ENCODE measurements around the gene NAA38.

Gene NAA38

DNA sequence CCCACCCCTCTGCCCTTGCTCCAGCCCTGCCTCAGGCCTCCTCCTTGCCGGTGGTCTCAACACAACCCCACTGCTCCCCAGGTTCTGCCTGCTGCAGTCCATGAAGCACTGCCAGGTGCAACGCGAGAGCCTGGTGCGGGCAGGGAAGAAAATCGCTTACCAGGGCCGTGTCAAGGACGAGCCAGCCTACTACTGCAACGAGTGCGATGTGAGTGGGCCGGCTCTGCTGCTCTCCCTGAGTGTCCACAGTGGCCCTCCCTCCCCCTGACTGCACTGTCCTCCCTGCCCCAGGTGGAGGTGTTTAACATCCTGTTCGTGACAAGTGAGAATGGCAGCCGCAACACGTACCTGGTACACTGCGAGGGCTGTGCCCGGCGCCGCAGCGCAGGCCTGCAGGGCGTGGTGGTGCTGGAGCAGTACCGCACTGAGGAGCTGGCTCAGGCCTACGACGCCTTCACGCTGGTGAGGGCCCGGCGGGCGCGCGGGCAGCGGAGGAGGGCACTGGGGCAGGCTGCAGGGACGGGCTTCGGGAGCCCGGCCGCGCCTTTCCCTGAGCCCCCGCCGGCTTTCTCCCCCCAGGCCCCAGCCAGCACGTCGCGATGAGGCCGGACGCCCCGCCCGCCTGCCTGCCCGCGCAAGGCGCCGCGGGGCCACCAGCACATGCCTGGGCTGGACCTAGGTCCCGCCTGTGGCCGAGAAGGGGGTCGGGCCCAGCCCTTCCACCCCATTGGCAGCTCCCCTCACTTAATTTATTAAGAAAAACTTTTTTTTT, 4.3 kb downstream of the NAA38 start:
- Histone ChIP-seq H3K36me3 (ENCODE audit: control insufficient read depth in 2 of 2, insufficient read depth in 1 of 2, low read length in 2 of 2) (peaks cover 10 to 56% of the 10 kb centered on the region in 2 experiments; a peak in 2 of 3 replicates), H3K4me3 (ENCODE audit: low read depth, low read length) (no peak overlapping the region), H3K4me1 (ENCODE audit: control insufficient read depth, insufficient read depth, low read length) (peaks cover 5% of the 10 kb centered on the region; the same call in 1 of the 2 replicates), H3K27ac (ENCODE audit: extremely low read depth, low read depth, low read length) (no peak overlapping the region), H3K9me3 (ENCODE audit: control insufficient read depth, insufficient read depth, low read depth, low read length) (no peaks in the 10 kb centered on the region)
- no peak for TF ChIP-seq ZBTB8A (tag by site-specific recombination; IDR thresholded peaks at IDR 0.05)
- no peak for TF ChIP-seq ZNF404 (tag by site-specific recombination; IDR thresholded peaks at IDR 0.05)
- TF ChIP-seq GLIS2 (tag by site-specific recombination; IDR thresholded peaks at IDR 0.05), result peak; percentile 52
- CTCF ChIA-PET, result interaction anchor here (0.7 to 2.8 kb wide), 2 partner anchors 28 to 60 kb away, joined by 3 to 17 read pairs; no protein-coding TSS in a partner anchor
- POLR2A ChIA-PET, result interaction anchor here (1.0 kb wide), 1 partner anchor 8 kb away, joined by 7 read pairs; no protein-coding TSS in a partner anchor

DNA sequence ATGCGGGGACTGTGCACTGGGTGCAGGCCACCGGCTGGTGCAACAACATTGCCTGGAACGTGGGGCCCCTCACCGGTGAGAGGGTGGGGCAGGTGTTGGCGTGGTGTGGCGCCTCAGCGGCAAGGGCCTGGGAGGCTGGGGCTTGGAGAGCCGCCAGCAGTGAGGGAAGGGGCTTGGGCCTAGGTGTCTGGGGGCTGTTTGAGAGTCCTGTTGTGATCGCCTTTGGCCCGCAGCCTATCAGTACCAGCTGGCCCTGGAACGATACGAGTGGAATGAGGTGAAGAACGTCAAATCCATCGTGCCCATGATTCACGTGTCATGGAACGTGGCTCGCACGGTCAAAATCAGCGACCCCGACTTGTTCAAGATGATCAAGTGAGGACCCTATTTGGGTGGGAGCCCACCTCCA, 5.1 kb downstream of the NAA38 start:
- no peaks in the 10 kb centered on the region for H3K9me3 ChIP-seq (ENCODE audit: control insufficient read depth, insufficient read depth, low read depth, low read length)
- TF ChIP-seq ZNF133 (tag by site-specific recombination; IDR thresholded peaks at IDR 0.05), result no peak
- no peak for TF ChIP-seq ZNF610 (tag by site-specific recombination; IDR thresholded peaks at IDR 0.05; ENCODE audit: borderline replicate concordance)
- TF ChIP-seq, protein P1, sequence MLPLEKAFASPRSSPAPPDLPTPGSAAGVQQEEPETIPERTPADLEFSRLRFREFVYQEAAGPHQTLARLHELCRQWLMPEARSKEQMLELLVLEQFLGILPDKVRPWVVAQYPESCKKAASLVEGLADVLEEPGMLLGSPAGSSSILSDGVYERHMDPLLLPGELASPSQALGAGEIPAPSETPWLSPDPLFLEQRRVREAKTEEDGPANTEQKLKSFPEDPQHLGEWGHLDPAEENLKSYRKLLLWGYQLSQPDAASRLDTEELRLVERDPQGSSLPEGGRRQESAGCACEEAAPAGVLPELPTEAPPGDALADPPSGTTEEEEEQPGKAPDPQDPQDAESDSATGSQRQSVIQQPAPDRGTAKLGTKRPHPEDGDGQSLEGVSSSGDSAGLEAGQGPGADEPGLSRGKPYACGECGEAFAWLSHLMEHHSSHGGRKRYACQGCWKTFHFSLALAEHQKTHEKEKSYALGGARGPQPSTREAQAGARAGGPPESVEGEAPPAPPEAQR (tag by site-specific recombination; IDR thresholded peaks at IDR 0.05), result no peak
- TF ChIP-seq, protein P2, sequence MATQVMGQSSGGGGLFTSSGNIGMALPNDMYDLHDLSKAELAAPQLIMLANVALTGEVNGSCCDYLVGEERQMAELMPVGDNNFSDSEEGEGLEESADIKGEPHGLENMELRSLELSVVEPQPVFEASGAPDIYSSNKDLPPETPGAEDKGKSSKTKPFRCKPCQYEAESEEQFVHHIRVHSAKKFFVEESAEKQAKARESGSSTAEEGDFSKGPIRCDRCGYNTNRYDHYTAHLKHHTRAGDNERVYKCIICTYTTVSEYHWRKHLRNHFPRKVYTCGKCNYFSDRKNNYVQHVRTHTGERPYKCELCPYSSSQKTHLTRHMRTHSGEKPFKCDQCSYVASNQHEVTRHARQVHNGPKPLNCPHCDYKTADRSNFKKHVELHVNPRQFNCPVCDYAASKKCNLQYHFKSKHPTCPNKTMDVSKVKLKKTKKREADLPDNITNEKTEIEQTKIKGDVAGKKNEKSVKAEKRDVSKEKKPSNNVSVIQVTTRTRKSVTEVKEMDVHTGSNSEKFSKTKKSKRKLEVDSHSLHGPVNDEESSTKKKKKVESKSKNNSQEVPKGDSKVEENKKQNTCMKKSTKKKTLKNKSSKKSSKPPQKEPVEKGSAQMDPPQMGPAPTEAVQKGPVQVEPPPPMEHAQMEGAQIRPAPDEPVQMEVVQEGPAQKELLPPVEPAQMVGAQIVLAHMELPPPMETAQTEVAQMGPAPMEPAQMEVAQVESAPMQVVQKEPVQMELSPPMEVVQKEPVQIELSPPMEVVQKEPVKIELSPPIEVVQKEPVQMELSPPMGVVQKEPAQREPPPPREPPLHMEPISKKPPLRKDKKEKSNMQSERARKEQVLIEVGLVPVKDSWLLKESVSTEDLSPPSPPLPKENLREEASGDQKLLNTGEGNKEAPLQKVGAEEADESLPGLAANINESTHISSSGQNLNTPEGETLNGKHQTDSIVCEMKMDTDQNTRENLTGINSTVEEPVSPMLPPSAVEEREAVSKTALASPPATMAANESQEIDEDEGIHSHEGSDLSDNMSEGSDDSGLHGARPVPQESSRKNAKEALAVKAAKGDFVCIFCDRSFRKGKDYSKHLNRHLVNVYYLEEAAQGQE (tag by site-specific recombination; IDR thresholded peaks at IDR 0.05), result no peak
- no peak for TF ChIP-seq ZNF843 (tag by site-specific recombination; IDR thresholded peaks at IDR 0.05)
- ChIA-PET POLR2A (no interaction called here), CTCF (interaction anchor here (2.6 to 2.8 kb wide), 2 partner anchors 27 to 29 kb away, joined by 10 to 17 read pairs; no protein-coding TSS in a partner anchor)
- H3K27ac ChIP-seq (ENCODE audit: extremely low read depth, low read depth, low read length), result no peak overlapping the region
- H3K4me3 ChIP-seq (ENCODE audit: low read depth, low read length), result no peak overlapping the region
- peaks cover 11 to 61% of the 10 kb centered on the region in 2 experiments for H3K36me3 ChIP-seq (ENCODE audit: control insufficient read depth in 2 of 2, insufficient read depth in 1 of 2, low read length in 2 of 2)
- peaks cover 5% of the 10 kb centered on the region; the same call in 1 of the 2 replicates for H3K4me1 ChIP-seq (ENCODE audit: control insufficient read depth, insufficient read depth, low read length)

DNA sequence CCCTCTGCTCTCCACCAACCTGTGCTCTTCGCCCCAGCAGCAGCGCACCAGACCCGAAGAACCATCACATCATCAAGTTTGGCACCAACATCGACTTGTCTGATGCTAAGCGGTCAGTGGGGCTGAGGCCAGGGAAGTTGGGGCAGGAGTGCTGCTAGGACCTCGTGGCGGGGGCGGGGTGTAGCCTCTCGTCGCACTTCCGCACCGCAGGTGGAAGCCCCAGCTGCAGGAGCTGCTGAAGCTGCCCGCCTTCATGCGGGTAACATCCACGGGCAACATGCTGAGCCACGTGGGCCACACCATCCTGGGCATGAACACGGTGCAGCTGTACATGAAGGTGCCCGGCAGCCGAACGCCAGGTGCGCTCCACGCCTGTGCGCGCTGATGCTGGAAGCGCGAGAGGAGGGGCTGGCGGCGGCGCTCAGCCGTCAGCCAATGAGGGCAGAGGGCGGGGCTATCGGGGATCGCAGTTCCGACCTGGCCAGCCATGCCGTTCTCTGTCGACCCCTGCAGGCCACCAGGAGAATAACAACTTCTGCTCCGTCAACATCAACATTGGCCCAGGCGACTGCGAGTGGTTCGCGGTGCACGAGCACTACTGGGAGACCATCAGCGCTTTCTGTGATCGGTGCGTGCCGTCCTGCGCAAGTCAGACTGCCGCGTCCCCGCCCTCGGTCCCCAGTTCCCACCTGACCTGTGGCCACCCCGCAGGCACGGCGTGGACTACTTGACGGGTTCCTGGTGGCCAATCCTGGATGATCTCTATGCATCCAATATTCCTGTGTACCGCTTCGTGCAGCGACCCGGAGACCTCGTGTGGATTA, 5.7 kb downstream of the NAA38 start:
- CTCF ChIA-PET, result interaction anchor here (0.6 to 2.8 kb wide), 10 partner anchors 9 to 108 kb away, joined by 3 to 17 read pairs (median 7); partner anchors contain the start of gene KDM6B
- Histone ChIP-seq H3K4me1 (ENCODE audit: control insufficient read depth, insufficient read depth, low read length) (peaks cover 5% of the 10 kb centered on the region; the same call in 1 of the 2 replicates), H3K9me3 (ENCODE audit: control insufficient read depth, insufficient read depth, low read depth, low read length) (no peaks in the 10 kb centered on the region), H3K4me3 (ENCODE audit: low read depth, low read length) (no peak overlapping the region), H3K27ac (ENCODE audit: extremely low read depth, low read depth, low read length) (no peak overlapping the region), H3K36me3 (ENCODE audit: control insufficient read depth in 2 of 2, insufficient read depth in 1 of 2, low read length in 2 of 2) (peaks cover 16 to 68% of the 10 kb centered on the region in 2 experiments)
- POLR2A ChIA-PET, result no interaction called here
- TF ChIP-seq ZNF76 (tag by site-specific recombination; IDR thresholded peaks at IDR 0.05; ENCODE audit: borderline replicate concordance, low read depth), result 0 out of 2 replicates have a peak, but pooled peaks have one; percentile 30
- 0 out of 2 replicates have a peak, but pooled peaks have one; percentile 10 for TF ChIP-seq ZNF169 (tag by site-specific recombination; IDR thresholded peaks at IDR 0.05)
- TF ChIP-seq, protein P3, sequence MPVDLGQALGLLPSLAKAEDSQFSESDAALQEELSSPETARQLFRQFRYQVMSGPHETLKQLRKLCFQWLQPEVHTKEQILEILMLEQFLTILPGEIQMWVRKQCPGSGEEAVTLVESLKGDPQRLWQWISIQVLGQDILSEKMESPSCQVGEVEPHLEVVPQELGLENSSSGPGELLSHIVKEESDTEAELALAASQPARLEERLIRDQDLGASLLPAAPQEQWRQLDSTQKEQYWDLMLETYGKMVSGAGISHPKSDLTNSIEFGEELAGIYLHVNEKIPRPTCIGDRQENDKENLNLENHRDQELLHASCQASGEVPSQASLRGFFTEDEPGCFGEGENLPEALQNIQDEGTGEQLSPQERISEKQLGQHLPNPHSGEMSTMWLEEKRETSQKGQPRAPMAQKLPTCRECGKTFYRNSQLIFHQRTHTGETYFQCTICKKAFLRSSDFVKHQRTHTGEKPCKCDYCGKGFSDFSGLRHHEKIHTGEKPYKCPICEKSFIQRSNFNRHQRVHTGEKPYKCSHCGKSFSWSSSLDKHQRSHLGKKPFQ (tag by site-specific recombination; IDR thresholded peaks at IDR 0.05), result 0 out of 2 replicates have a peak, but pooled peaks have one; percentile 16
- peak; percentile 20; the same call in 1 of the 2 replicates for TF ChIP-seq KLF10 (tag by site-specific recombination; IDR thresholded peaks at IDR 0.05)
- no peak for TF ChIP-seq BCL11B (tag by site-specific recombination; IDR thresholded peaks at IDR 0.05; ENCODE audit: low read depth)
- no peak for TF ChIP-seq ZNF175 (tag by site-specific recombination; IDR thresholded peaks at IDR 0.05)
- peak; percentile 55 for TF ChIP-seq SP2 (tag by site-specific recombination; IDR thresholded peaks at IDR 0.05)
- TF ChIP-seq ZBTB17 (tag by site-specific recombination; IDR thresholded peaks at IDR 0.05), result peak; percentile 94
- TF ChIP-seq, protein P4, sequence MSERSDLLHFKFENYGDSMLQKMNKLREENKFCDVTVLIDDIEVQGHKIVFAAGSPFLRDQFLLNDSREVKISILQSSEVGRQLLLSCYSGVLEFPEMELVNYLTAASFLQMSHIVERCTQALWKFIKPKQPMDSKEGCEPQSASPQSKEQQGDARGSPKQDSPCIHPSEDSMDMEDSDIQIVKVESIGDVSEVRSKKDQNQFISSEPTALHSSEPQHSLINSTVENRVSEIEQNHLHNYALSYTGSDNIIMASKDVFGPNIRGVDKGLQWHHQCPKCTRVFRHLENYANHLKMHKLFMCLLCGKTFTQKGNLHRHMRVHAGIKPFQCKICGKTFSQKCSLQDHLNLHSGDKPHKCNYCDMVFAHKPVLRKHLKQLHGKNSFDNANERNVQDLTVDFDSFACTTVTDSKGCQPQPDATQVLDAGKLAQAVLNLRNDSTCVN (tag by site-specific recombination; optimal IDR thresholded peaks at IDR 0.05), result peak; percentile 46
- no peak for TF ChIP-seq ZNF621 (tag by site-specific recombination; IDR thresholded peaks at IDR 0.05)
- TF ChIP-seq HOXC10 (CRISPR knock-in tag; IDR thresholded peaks at IDR 0.05), result 0 out of 2 replicates have a peak, but pooled peaks have one; percentile 70
- no peak; the same call in 1 of the 2 replicates for TF ChIP-seq SCRT2 (tag by site-specific recombination; IDR thresholded peaks at IDR 0.05)

Data from HEK293 (cell line).